K562 (cell line): Measurements from ENCODE around the gene RBM34. TPM values are rescaled to one million over a fixed set of nuclear protein-coding genes. Genes with fewer than 3 reads are reported as not detected.

Experiments used
- CBFA2T3 ChIP-seq: fragments of 450-650 bp; IDR thresholded peaks from 2 replicates; pipeline ENCODE4 v1.6.1; 2017
- GATAD2B ChIP-seq: fragments of 450-650 bp; IDR thresholded peaks from 2 replicates; pipeline ENCODE4 v1.6.1; 2017; ENCODE audit warnings: mild to moderate bottlenecking, borderline replicate concordance
- HSF4 ChIP-seq: fragments of 250-450 bp; sonication (Bioruptor Pico); IDR thresholded peaks from 2 replicates; pipeline ENCODE4 v2.1.2; 2022; ENCODE audit warnings: mild to moderate bottlenecking, moderate library complexity, borderline replicate concordance
- KHSRP ChIP-seq: fragments of 450-650 bp; IDR thresholded peaks from 2 replicates; pipeline ENCODE4 v1.6.1; 2017
- KLF10 ChIP-seq: fragments of 250-450 bp; sonication (Bioruptor Pico); IDR thresholded peaks from 2 replicates; pipeline ENCODE4 v1.6.1; 2021; ENCODE audit warnings: matching md5 sums
- POLR2G ChIP-seq: fragments of 200-400 bp; formaldehyde crosslinking; IDR thresholded peaks from 2 replicates; pipeline ENCODE4 v1.6.1; 2017; ENCODE audit warnings: low read depth, mild to moderate bottlenecking, antibody characterized with exemption, low read length, moderate library complexity
- RBM22 ChIP-seq: fragments of 200-400 bp; formaldehyde crosslinking; IDR thresholded peaks from 2 replicates; pipeline ENCODE4 v1.6.1; 2018; ENCODE audit warnings: low read length, low read depth; ENCODE audit not compliant: poor library complexity, severe bottlenecking
- RUNX1 ChIP-seq: sonication (generic); IDR thresholded peaks from 2 replicates; pipeline ENCODE4 v1.6.1; 2016; ENCODE audit warnings: antibody characterized with exemption, low read depth
- SAFB ChIP-seq: fragments of 200-400 bp; formaldehyde crosslinking; IDR thresholded peaks from 2 replicates; pipeline ENCODE4 v1.6.1; 2017; ENCODE audit warnings: low read depth, low read length, borderline replicate concordance
- SMARCE1 ChIP-seq: fragments of 450-650 bp; IDR thresholded peaks from 2 replicates; pipeline ENCODE4 v1.7.1; 2016; ENCODE audit warnings: mild to moderate bottlenecking
- TAF1 ChIP-seq: IDR thresholded peaks from 2 replicates; pipeline ENCODE4 v1.6.1; 2011; ENCODE audit warnings: mild to moderate bottlenecking, low read length, moderate library complexity; ENCODE audit not compliant: insufficient read depth, control insufficient read depth, severe bottlenecking; ENCODE audit errors: extremely low read depth
- TBL1XR1 ChIP-seq, 2 experiments: IDR thresholded peaks; 2 replicates each; pipeline ENCODE4 v1.6.1; 2012; ENCODE audit warnings: improper control_type of control experiment in 2 of 2, low read length in 2 of 2, mild to moderate bottlenecking in 1 of 2
- polyA plus RNA-seq, 8 experiments: library from polyadenylated mRNA; depleted of rRNA in 4 of 8; stranded (reverse) in 5 of 8; unstranded in 3 of 8; fragments of >200 nt; fragmentation: Nextera tagmentation in 2 of 8; fragmentation: Illumina TruSeq in 1 of 8; extraction: Ambion mirVana in 2 of 8; extraction: Trizol in 1 of 8; gene quantifications; 2 replicates each; pipeline versions ENCODE4 v1.2.1 to v1.2.3, GENCODE V29; 2011 to 2014; ENCODE audit warnings: inconsistent platforms in 1 of 8, missing spikeins in 1 of 8
- total RNA-seq, 7 experiments: library from RNA; depleted of rRNA in 6 of 7; stranded (reverse); fragments of >200 nt in 6 of 7; fragmentation: Illumina TruSeq in 2 of 7; extraction: Trizol in 2 of 7; gene quantifications; 2 replicates each; pipeline versions ENCODE4 v1.2.1 to v1.2.3, GENCODE V29; 2011 to 2021; ENCODE audit warnings: low replicate concordance in 1 of 7
- TF ChIP-seq, protein P1 (sequence below): fragments of 250-450 bp; sonication (Bioruptor Pico); IDR thresholded peaks from 2 replicates; pipeline ENCODE4 v1.5.0; 2021
- TF ChIP-seq, protein P2 (sequence below): fragments of 450-650 bp; IDR thresholded peaks from 2 replicates; pipeline ENCODE4 v1.6.1; 2016; ENCODE audit warnings: borderline replicate concordance
- TF ChIP-seq, protein P3 (sequence below): fragments of 250-450 bp; sonication (Bioruptor Pico); IDR thresholded peaks from 2 replicates; pipeline ENCODE4 v1.4.0; 2020; ENCODE audit warnings: mild to moderate bottlenecking, moderate library complexity
- TF ChIP-seq, protein P4 (sequence below), 2 experiments: fragments of 450-650 bp; IDR thresholded peaks; 2 replicates each; pipeline ENCODE4 v1.6.1; 2018; ENCODE audit warnings: mild to moderate bottlenecking in 2 of 2, low read depth in 1 of 2; ENCODE audit not compliant: partially characterized antibody in 2 of 2

RBM34 gene
- total and polyA plus RNA-seq, 9 of the 15 experiments (the other 6 are each of a cell fraction or from before 2014, with no cell fraction given) = 64.0 to 178 (median 124) TPM

DNA sequence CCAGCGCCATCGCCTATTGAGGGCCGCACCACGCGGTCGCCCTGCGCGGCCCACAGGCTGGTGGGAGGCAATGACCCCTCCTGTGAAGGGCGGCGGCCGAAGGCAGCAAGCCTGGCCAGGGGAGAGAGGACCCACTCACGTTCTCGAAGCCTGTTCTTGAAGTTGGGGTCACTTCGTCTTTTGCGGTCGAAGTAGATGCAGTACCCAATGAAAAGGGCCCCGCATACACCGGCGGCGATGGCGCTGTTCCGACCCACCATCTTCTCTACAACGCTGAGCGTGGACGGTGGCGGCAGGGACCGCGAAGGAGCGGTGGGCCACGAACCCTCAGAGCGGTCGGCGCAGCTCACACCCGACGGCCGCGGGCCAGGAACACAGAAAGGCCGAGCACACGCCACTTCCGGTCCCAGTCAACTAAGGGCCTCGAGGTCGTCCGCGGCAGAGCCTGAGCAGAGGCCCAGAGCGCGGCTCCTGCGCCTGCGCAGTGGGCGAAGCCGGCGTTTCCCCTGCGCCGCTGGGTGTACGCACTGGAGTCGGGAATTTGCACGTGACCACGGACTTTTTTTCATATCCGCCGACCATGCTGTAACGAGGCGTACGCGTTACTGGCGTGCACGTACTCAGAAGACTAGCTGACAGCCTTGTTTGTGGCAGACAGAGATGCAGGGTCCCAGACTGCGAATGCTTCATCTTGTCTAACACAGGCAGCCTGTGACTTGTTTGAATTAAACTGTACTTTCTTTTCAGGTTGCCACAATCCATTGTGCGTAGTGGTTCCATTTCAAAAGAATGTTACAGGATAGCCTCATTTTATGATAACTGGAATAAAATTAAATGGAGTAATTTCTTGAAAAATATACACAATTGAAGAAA lies 32.4 kb downstream of the RBM34 start, which contains the start of gene TOMM20 (continued):
- TF ChIP-seq POLR2G = peak; percentile 99
- no peak for TF ChIP-seq HSF4
- TF ChIP-seq SAFB = no peak; the same call in 1 of the 2 replicates
- TF ChIP-seq CBFA2T3 = no peak
- TF ChIP-seq TAF1 = peak; percentile 96
- TF ChIP-seq RUNX1 = no peak; the same call in 1 of the 2 replicates
- TF ChIP-seq RBM22 = peak; percentile 94
- TF ChIP-seq GATAD2B = peak; percentile 50; the same call in 1 of the 2 replicates
- no peak for TF ChIP-seq SMARCE1
- TF ChIP-seq, protein P1, sequence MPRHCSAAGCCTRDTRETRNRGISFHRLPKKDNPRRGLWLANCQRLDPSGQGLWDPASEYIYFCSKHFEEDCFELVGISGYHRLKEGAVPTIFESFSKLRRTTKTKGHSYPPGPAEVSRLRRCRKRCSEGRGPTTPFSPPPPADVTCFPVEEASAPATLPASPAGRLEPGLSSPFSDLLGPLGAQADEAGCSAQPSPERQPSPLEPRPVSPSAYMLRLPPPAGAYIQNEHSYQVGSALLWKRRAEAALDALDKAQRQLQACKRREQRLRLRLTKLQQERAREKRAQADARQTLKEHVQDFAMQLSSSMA (CRISPR knock-in tag) = no peak
- TF ChIP-seq TBL1XR1 (IDR thresholded peaks at IDR 0.05; ENCODE audit: low read length in 2 of 2) = peak in 1 of 2 experiments; percentile 47; a peak in 3 of 4 replicates
- TF ChIP-seq, protein P2, sequence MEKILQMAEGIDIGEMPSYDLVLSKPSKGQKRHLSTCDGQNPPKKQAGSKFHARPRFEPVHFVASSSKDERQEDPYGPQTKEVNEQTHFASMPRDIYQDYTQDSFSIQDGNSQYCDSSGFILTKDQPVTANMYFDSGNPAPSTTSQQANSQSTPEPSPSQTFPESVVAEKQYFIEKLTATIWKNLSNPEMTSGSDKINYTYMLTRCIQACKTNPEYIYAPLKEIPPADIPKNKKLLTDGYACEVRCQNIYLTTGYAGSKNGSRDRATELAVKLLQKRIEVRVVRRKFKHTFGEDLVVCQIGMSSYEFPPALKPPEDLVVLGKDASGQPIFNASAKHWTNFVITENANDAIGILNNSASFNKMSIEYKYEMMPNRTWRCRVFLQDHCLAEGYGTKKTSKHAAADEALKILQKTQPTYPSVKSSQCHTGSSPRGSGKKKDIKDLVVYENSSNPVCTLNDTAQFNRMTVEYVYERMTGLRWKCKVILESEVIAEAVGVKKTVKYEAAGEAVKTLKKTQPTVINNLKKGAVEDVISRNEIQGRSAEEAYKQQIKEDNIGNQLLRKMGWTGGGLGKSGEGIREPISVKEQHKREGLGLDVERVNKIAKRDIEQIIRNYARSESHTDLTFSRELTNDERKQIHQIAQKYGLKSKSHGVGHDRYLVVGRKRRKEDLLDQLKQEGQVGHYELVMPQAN = peak; percentile 79; the same call in 1 of the 2 replicates
- TF ChIP-seq, protein P3, sequence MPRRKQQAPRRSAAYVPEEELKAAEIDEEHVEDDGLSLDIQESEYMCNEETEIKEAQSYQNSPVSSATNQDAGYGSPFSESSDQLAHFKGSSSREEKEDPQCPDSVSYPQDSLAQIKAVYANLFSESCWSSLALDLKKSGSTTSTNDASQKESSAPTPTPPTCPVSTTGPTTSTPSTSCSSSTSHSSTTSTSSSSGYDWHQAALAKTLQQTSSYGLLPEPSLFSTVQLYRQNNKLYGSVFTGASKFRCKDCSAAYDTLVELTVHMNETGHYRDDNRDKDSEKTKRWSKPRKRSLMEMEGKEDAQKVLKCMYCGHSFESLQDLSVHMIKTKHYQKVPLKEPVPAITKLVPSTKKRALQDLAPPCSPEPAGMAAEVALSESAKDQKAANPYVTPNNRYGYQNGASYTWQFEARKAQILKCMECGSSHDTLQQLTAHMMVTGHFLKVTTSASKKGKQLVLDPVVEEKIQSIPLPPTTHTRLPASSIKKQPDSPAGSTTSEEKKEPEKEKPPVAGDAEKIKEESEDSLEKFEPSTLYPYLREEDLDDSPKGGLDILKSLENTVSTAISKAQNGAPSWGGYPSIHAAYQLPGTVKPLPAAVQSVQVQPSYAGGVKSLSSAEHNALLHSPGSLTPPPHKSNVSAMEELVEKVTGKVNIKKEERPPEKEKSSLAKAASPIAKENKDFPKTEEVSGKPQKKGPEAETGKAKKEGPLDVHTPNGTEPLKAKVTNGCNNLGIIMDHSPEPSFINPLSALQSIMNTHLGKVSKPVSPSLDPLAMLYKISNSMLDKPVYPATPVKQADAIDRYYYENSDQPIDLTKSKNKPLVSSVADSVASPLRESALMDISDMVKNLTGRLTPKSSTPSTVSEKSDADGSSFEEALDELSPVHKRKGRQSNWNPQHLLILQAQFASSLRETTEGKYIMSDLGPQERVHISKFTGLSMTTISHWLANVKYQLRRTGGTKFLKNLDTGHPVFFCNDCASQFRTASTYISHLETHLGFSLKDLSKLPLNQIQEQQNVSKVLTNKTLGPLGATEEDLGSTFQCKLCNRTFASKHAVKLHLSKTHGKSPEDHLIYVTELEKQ (CRISPR knock-in tag) = no peak
- no peak for TF ChIP-seq KHSRP
- TF ChIP-seq, protein P4, sequence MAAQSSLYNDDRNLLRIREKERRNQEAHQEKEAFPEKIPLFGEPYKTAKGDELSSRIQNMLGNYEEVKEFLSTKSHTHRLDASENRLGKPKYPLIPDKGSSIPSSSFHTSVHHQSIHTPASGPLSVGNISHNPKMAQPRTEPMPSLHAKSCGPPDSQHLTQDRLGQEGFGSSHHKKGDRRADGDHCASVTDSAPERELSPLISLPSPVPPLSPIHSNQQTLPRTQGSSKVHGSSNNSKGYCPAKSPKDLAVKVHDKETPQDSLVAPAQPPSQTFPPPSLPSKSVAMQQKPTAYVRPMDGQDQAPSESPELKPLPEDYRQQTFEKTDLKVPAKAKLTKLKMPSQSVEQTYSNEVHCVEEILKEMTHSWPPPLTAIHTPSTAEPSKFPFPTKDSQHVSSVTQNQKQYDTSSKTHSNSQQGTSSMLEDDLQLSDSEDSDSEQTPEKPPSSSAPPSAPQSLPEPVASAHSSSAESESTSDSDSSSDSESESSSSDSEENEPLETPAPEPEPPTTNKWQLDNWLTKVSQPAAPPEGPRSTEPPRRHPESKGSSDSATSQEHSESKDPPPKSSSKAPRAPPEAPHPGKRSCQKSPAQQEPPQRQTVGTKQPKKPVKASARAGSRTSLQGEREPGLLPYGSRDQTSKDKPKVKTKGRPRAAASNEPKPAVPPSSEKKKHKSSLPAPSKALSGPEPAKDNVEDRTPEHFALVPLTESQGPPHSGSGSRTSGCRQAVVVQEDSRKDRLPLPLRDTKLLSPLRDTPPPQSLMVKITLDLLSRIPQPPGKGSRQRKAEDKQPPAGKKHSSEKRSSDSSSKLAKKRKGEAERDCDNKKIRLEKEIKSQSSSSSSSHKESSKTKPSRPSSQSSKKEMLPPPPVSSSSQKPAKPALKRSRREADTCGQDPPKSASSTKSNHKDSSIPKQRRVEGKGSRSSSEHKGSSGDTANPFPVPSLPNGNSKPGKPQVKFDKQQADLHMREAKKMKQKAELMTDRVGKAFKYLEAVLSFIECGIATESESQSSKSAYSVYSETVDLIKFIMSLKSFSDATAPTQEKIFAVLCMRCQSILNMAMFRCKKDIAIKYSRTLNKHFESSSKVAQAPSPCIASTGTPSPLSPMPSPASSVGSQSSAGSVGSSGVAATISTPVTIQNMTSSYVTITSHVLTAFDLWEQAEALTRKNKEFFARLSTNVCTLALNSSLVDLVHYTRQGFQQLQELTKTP (IDR thresholded peaks at IDR 0.05; ENCODE audit: low read depth in 1 of 2, partially characterized antibody in 2 of 2) = peak in 1 of 2 experiments; percentile 86
- TF ChIP-seq KLF10 = no peak
